ENCODE data around the gene KIF21B. TPM values are rescaled to one million over a fixed set of nuclear protein-coding genes. Genes with fewer than 3 reads are reported as not detected.

KIF21B gene
- total RNA-seq, 6 experiments from 2014 or later = 0.75 to 4.4 (median 1.4) TPM

DNA sequence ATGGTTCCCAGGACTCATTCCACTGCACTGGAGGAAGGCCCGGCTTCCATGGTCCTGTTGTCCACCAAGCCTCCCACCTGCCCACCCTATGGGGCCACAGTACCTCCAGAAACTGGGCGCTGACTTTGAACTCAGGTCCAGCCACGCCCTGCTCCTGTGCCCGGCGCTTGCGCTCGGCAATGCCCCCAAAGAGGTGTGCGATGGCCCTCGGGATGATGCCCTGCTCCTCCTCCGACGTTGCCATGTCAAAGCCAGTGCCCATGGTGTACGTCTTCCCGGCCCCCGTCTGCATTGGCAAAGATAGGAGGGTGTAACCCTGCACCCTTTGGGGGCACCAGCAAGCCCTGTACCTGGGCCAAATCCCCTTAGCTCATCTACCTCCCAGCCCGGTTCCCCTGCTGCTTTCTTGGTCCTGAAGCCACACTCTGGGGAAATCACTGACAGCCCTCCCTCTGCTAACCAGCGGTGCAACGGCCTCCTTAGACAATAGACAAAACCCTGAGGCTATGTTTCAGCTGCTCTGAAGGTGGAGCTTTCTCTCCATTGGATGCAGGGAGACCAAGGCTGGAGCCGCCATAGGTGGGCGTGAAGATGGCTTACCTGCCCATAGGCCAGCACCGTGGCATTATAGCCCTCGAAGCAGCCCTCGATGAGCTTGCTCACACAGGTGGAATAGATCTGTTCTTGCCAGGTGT lies 14.7 kb downstream of the KIF21B start:
- Histone ChIP-seq H3K27me3 (no peaks in the 10 kb centered on the region), H3K4me1 (no peaks in the 10 kb centered on the region), H3K9me3 (no peaks in the 10 kb centered on the region), H3K36me3 (no peaks in the 10 kb centered on the region), H3K4me3 (no peak overlapping the region), H3K27ac (no peak overlapping the region)
- no peak for DNase-seq
- no peak for ATAC-seq
- TF ChIP-seq, protein P1, sequence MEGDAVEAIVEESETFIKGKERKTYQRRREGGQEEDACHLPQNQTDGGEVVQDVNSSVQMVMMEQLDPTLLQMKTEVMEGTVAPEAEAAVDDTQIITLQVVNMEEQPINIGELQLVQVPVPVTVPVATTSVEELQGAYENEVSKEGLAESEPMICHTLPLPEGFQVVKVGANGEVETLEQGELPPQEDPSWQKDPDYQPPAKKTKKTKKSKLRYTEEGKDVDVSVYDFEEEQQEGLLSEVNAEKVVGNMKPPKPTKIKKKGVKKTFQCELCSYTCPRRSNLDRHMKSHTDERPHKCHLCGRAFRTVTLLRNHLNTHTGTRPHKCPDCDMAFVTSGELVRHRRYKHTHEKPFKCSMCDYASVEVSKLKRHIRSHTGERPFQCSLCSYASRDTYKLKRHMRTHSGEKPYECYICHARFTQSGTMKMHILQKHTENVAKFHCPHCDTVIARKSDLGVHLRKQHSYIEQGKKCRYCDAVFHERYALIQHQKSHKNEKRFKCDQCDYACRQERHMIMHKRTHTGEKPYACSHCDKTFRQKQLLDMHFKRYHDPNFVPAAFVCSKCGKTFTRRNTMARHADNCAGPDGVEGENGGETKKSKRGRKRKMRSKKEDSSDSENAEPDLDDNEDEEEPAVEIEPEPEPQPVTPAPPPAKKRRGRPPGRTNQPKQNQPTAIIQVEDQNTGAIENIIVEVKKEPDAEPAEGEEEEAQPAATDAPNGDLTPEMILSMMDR (IDR thresholded peaks at IDR 0.05) = no peak
- TF ChIP-seq POLR2A (IDR thresholded peaks at IDR 0.05) = no peak
- 94% methylated on average over 5 of the region's 22 CpGs for WGBS (ENCODE audit: insufficient coverage, low coverage, low lambda C conversion rate, missing lambda C conversion rate)
- intact Hi-C loops (cut with DNase I) = no loop called here

DNA sequence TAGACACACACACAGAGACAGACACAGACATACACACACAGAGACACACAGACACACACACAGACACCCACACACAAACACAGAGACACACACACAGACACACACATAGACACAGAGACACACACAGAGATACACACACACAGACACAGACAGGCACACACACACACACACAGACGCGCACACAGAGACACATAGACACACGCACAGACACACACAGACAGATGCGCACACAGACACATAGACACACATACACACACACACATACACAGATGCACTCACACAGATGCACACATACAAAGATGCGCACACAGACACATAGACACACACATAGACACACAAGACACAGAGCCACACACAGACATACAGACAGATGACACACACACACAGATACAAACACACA lies 16.0 kb downstream of the KIF21B start:
- H3K27me3 ChIP-seq = no peaks in the 10 kb centered on the region
- no peaks in the 10 kb centered on the region for H3K9me3 ChIP-seq
- no peak for TF ChIP-seq POLR2A (IDR thresholded peaks at IDR 0.05)
- TF ChIP-seq, protein P1 (IDR thresholded peaks at IDR 0.05) = no peak
- WGBS (ENCODE audit: insufficient coverage, low coverage, low lambda C conversion rate, missing lambda C conversion rate) = 100% methylated on average over 2 of the region's 5 CpGs
- no peaks in the 10 kb centered on the region for H3K4me1 ChIP-seq
- intact Hi-C loops (cut with DNase I) = no loop called here
- DNase-seq (no peak), ATAC-seq (no peak)
- H3K4me3 ChIP-seq = no peak overlapping the region
- H3K27ac ChIP-seq = no peak overlapping the region
- no peaks in the 10 kb centered on the region for H3K36me3 ChIP-seq

DNA sequence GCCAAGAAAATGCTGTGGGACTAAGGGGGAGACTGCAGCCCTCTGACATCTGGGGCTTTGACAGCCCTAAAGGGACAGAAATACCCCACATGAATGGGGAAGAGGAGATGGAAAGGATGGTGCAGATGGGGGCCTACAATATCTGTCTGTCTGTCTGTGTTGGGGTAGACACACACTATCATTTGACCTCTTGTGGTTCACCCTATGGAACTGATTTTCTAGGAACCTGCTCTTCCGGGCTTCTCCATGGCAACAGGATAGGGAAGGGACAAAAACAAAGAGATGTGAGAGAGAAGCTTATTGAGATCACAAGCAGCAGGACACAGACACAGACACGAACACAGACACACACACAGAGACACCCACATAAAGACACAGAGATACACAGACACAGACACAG lies 17.1 kb downstream of the KIF21B start:
- intact Hi-C loops (cut with DNase I) = no loop called here
- ATAC-seq (no peak), DNase-seq (no peak)
- 43% methylated on average over 2 of the region's 2 CpGs for WGBS (ENCODE audit: insufficient coverage, low coverage, low lambda C conversion rate, missing lambda C conversion rate)
- no peaks in the 10 kb centered on the region for H3K36me3 ChIP-seq
- no peak for TF ChIP-seq POLR2A (IDR thresholded peaks at IDR 0.05)
- TF ChIP-seq, protein P1 (IDR thresholded peaks at IDR 0.05) = no peak
- H3K27ac ChIP-seq = no peak overlapping the region
- H3K4me1 ChIP-seq = no peaks in the 10 kb centered on the region
- H3K4me3 ChIP-seq = no peak overlapping the region
- no peaks in the 10 kb centered on the region for H3K9me3 ChIP-seq
- H3K27me3 ChIP-seq = no peaks in the 10 kb centered on the region

DNA sequence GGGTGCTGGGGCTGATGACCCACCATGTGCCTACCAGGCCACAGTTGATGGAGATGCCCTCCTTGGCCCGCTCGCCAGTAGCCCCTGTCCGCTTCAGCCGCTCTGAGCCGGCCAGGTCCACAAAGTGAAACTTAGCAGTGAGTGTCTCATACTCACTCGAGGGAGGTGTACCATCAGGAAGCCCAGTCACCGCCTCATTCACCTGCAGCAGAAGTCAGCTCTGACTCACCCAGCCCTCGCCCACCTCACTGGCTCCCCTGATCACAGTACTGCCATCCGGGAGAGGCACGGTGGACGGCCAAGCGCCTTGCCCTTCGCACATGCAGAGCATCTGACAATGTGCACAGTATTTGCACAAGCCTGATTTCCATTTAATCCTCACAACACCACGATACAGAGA lies 18.8 kb downstream of the KIF21B start:
- Histone ChIP-seq H3K27ac (no peak overlapping the region), H3K4me3 (no peak overlapping the region), H3K36me3 (no peaks in the 10 kb centered on the region), H3K9me3 (no peaks in the 10 kb centered on the region), H3K4me1 (no peaks in the 10 kb centered on the region), H3K27me3 (no peaks in the 10 kb centered on the region)
- ATAC-seq = no peak
- no peak for DNase-seq
- no CpG with 5 or more reads among the region's 14 CpGs for WGBS (ENCODE audit: insufficient coverage, low coverage, low lambda C conversion rate, missing lambda C conversion rate)
- intact Hi-C loops (cut with DNase I) = no loop called here
- no peak for TF ChIP-seq POLR2A (IDR thresholded peaks at IDR 0.05)
- TF ChIP-seq, protein P1 (IDR thresholded peaks at IDR 0.05) = no peak

Data from right lobe of liver (tissue), 6 donors.